ENCODE measurements around the gene KLHL29.
"Not testable (repeated sequence)": the region's sequence is repeated elsewhere in the genome, so short reads cannot be mapped to it uniquely, and the experiment has no call there.

Gene KLHL29

GRCh38 chr2:23721454-23721826 is 336.5 kb downstream of the KLHL29 start:
- DNase-seq (ENCODE audit: low spot score) = no peak

GRCh38 chr2:23722255-23722654 is 337.3 kb downstream of the KLHL29 start:
- DNase-seq (ENCODE audit: low spot score) = no peak

DNA sequence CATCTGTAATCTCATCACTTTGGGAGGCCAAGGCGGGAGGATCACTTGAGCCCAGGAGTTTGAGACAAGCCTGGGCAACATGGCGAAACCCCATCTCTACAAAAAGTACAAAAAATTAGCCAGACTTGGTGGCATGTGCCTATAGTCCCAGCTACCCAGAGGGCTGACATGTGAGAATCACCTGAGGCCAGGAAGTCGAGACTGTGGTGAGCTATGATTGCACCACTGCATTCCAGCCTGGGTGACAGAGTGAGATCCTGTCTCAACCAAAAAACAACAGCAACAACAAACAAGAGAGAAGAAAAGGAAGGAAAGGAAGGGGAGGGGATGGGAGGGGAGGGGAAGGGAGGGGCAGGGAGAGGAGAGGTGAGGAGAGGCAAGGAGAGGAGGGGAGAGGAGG is 338.1 kb downstream of the KLHL29 start:
- not testable (repeated sequence) for DNase-seq (ENCODE audit: low spot score)

DNA sequence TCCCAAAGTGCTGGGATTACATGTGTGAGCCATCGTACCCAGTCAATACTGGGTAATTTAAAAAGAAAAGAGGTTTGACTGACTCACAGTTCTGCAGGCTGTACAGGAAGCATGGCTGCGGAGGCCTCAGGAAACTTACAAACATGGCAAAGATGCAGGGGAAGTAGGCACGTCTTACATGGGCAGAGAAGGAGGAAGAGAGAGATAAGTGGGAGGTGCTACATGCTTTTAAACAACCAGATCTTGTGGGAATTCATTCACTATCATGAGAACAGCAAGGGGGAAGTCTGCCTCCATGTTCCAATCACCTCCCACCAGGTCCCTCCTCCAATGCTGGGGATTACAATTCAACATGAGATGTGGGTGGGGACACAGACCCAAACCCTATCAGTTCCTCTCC is 349.4 kb downstream of the KLHL29 start:
- DNase-seq (ENCODE audit: low spot score) = no peak

DNA sequence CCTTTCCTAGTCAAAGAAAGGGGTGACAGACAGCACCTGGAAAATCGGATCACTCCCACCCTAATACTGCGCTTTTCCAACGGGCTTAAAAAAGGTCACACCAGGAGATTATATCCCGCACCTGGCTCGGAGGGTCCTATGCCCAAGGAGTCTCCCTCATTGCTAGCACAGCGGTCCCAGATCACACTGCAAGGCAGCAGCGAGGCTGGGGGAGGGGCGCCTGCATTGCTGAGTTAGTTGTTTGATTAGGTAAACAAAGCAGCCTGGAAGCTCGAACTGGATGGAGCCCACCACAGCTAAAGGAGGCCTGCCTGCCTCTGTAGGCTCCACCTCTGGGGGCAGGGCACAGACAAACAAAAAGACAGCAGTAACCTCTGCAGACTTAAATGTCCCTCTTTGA is 351.8 kb downstream of the KLHL29 start:
- not testable (repeated sequence) for DNase-seq (ENCODE audit: low spot score)

- DNase-seq (ENCODE audit: low spot score) = no peak
Measured at GRCh38 chr2:23745068-23745725, 360.2 kb downstream of the KLHL29 start.

DNA sequence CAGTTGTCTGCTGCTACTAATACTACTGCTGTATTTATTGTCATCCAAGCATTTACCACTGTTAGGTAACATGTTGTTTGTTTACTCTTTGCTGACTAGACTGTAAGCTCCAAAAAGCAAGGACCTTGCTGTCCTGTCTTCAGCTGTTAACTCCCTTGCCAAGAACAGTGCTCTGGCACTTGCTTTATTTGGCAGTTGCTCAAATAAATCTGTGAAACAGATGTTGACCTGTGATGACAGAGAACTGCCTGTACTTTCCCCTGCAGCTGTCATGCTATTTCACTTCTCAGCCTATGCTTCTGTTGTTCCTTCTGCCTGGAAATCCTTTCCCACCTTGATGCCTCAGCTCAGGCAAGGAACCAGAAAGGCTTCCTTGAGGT is 360.7 kb downstream of the KLHL29 start:
- peak; percentile 8 for DNase-seq (ENCODE audit: low spot score)

DNA sequence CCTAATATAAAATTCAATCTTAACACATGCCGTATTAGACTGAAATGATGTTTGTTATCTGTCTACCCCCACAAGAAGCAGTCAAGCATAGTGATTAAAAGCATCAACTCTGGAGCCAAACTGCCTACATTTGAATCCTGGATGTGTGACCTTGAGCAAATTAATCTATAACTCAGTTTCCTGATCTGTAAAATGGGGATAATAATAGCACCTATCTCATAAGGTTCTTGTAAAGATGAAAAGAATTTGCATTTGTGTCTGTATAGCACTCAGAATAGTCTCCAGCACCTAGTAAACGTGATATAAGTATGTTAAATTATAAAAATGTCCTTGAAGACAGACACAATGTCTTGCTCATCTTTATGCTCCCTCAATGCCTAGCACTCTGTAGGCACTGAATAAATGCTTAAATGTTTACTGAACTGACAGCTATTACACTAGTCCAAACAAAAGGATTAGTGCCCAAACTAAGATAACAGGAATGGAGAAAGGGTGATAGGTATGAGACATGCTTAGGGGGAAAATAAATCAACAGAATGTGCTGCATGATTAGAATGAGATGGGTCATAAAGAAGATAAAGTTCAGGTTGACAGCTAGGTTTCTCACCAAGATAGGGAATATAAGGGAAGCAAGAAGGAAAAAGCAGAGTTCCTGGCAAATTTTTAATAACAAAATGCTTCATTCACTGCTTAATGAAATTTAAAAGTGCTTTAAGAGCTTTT is 361.3 kb downstream of the KLHL29 start:
- no peak for DNase-seq (ENCODE audit: low spot score)

DNA sequence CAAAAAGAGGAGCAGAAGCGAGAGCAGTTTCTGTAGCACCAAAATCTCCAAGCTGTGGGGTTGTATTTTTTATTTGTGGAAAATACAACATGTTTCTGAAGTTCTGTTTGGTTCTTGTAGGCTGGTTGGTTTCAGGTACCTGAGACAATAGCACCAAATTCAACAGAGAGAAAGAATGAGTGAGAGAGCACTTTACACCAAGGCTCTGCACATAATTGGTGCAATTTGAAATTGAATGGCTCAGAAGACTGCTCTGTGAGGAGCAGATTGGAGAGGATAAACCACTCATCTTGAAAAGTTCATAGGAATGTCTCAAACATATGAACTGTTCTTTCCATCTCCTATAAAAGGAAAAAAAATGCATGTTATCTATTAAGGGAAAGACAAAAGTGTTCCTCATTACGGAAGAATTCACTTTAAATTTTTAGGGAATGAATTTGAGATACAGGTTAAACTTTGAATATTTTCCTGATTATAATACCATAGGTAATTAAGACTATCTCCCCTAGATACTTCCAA is 366.8 kb downstream of the KLHL29 start:
- DNase-seq (ENCODE audit: low spot score) = no peak

DNA sequence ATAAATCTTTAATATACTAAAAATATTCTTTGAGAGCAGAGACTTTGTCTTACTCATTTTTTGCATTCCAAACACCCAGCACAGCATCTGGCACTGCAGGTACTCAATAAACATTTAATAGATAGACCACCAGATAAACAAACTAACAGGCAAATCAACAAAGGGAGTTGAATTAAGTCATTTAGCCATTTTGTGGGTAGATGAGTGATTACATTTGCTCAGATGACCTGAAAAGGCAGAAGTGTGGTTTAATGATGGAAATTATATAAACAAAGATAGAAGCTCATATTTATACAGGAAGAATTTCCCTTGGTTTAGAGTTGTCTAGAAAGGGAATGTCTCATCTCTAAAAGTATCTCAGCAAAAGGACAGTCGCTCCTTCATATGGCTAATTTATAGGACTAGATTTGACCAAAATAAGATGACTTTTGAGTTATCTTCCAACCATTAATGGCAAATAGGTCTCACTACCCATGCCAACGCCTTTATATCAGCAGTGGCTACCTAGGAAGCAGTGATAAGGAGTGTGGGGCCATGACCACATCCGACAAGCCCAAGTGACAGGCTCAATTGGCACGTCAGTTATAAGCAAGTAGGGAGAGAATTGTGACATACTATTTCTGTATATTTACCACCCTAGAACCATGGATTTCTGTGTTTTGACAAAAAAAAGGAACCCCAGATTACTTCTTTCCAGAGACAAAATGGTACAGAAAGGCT is 368.5 kb downstream of the KLHL29 start:
- DNase-seq (ENCODE audit: low spot score) = no peak

- DNase-seq (ENCODE audit: low spot score) = no peak
Measured at GRCh38 chr2:23754970-23755369, 370.0 kb downstream of the KLHL29 start.

DNA sequence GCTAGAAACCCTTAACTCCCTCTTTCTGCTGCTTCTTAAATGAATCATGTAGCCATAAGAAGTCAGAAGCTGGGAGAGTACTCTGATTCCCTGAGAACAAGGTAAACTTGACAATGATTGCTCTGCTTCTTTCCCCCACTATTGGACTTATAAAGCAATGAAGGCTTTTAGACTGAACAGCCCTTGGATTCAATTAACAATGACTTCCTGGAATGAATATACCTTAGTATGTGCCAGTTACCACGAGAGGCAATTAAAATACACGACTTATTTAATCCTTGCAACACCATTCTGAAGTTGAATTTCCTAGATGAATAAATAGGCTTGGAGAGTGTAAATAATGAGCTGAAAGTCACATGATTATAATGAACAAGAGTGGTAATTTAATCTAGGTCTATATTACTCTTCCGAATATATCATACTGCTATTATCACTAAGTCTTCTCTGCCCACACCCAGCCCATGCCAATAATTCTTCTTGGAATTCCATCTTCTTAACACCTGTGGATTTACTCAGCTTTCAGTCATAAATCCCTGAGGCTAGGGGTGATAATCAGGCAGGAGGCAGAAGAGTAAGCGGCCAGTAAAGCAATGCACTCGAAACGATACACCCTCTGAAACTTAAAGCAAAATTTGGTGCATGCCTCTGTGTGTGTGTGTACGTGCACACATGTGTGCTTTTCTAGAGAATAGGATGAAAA is 371.8 kb downstream of the KLHL29 start:
- DNase-seq (ENCODE audit: low spot score) = no peak

DNA sequence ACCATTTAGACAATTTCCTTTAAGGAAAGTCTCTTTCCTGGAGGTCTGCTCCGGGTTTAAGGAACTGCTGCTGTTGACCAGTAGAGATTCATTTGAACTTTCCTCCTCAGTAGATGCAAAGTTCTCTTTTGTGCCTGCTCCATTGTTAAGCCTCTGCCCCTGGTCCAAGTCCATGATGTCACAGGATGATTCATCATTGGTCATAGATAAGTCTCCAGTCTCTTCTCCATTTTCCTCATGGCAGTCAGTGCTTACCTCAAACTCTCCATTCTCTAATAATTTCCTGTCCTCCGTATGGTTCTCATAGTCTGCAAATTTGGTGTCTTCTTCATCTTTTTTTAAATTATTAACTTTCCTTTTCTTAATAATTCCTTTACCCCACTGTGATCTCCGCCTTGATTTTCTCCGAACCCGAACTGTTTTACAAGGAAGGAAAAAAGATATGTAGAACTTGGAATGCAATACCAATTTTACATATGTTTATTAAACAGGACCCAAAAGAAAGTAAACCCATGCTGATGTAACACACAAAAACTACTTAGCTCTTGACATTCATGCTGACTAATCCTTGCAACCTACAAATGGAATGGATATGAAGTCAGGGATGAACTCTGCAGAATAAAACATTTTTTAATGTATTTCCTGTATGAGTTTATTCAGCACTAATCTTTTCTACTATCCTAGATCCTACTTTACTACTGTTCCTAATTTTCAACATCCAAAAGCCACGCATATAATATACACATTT is 372.9 kb downstream of the KLHL29 start:
- peak; percentile 46 for DNase-seq (ENCODE audit: low spot score)

Measured in AG08396 (cell line).